RPMI7951 (cell line): ENCODE results near the gene GPR39. TPM values are rescaled to one million over a fixed set of nuclear protein-coding genes. Genes with fewer than 3 reads are reported as not detected.
A peak's percentile ranks its signal among the peaks of the same experiment; 100 is the strongest.
"Not testable (repeated sequence)": the region's sequence is repeated elsewhere in the genome, so short reads cannot be mapped to it uniquely, and the experiment has no call there.

Experiments
- DNase-seq: peaks from one replicate; pipeline ENCODE4 v3.0.0-alpha.2; 2012; ENCODE audit warnings: low read depth
- total RNA-seq: library from RNA; depleted of rRNA; stranded (reverse); fragments of >200 nt; shearing (Covaris generic); gene quantifications from 2 replicates; pipeline ENCODE4 v1.2.3, GENCODE V29; 2014; rRNA removed

GPR39 gene
- 36.0 and 39.9 TPM in 2 replicates for total RNA-seq

DNA sequence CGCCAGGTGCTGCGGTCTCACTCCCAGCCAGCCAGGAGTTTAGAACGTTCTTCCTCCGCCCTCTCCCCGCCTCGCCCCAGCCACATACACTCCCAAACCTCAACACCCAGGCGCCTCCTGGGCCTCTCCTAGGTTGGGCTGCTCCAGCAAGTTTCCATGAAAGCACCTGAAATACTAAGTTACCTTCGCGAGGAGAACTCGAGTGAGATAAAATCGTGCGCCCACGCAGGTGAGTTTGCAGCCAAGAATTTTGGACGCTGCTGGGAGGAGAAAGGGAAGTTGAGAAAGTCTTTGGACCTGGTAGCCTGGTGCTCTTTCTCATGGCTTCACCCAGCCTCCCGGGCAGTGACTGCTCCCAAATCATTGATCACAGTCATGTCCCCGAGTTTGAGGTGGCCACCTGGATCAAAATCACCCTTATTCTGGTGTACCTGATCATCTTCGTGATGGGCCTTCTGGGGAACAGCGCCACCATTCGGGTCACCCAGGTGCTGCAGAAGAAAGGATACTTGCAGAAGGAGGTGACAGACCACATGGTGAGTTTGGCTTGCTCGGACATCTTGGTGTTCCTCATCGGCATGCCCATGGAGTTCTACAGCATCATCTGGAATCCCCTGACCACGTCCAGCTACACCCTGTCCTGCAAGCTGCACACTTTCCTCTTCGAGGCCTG is at the start of gene GPR39:
Gene GPR39, plus strand, starts transcription at position 83 of the 673 bp plus-strand sequence.
- DNase-seq = no peak

DNA sequence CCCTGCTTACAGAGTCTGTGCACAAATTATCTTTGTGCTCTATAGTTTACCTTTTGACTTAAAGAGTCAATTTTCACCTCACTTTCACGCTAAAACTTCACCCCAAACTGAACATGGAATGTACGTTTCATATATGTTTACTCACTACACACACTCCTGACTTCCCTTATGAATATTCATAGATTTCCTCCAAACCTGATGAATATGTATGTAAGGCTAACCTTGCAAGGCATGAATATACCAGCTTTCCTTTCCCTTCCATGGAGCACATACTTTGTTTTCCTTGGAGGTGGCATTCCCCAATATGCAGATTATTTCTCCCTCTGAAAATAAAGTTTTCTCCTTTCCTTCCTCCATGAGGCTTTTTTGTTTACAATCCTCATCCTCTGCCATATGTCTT is 48.4 kb upstream of the GPR39 start:
- no peak for DNase-seq

DNA sequence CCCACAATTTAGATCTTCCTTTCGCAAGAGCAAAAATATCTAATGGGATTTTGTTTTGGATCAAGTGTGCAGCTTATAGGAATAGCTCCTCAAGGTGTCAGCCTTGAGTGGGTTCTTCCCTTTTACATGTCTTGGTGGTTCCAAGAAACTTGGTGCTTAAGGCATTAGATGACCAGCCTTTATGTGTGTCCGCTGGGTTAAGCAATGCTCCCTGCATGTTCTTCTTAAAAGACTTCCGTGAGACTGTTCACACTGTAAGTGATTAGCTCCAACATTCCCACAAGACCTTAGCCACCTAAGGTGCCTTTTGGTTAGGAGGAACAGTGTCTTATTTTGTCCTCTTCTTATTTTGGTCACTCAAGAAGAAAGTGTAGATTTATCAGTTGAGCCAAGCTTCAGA is 44.3 kb upstream of the GPR39 start:
- DNase-seq = no peak

DNA sequence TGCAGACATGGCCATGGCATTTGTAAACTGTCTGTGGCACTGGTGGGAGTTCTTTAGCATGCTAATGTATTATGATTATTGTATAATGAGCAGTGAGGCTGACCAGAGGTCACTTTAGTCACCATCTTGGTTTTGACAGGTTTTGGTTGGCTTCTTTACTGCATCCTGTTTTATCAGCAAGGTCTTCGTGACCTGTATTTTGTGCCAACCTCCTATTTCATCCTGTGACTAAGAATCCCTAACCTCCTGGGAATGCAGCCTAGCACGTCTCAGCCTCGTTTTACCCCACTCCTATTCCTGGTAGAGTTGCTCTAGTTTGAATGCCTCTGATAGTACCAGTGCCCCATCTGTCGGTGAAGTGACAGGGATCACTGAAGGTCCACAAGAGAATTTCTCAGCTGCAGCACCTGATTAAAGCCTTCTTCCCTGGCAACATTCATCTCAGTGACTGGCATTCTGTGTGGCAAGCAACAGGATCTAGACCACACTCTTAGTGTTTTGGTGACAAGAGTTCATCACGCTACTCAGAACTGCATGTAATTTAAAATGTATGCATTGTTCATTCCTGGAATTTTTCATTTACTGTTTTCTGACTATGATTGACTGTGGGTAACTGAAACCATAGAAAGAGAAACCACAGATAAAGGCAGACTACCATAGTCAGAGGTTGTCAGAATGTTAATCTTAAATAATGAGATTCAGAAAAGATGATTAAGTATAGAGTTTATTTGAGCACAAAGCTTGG is 43.0 kb upstream of the GPR39 start:
- no peak for DNase-seq

DNA sequence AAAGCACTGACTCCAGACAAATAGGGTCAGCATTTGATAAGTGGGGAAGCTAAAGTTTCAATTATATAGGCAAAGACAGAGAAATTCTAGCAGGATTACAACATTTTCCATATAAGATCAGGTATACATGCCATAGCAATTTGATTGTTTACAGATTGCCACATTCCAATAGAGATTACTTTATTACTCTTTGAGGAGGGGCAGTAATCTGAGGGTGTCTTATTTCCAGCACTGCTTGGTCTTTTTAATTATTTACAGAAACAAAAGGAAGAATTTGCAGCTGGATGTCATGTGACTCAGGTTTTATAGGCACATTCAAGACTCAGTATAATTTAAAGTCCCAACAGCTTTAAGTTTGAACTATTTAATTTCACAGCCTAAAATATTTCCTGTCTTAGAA is 42.5 kb upstream of the GPR39 start:
- DNase-seq = no peak

DNA sequence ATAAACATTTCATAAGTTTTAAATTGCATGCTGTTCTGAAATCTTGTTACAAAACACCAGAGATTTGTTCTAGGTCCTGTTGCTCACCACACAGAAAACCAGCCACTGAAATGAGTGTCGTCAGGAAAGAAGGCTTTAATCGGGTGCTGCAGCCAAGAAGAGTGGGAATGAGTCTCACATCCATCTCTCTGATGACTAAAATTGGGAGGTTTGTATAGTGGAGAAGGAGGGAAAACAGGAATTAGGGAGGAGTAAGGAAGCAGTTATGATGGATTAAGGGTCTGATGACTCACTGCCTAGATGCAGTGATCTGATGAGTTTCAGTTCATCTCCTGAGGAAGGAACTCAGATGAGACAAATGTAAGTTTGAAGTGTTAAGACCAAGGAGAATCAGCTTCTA is 42.1 kb upstream of the GPR39 start:
- DNase-seq = peak; percentile 81

DNA sequence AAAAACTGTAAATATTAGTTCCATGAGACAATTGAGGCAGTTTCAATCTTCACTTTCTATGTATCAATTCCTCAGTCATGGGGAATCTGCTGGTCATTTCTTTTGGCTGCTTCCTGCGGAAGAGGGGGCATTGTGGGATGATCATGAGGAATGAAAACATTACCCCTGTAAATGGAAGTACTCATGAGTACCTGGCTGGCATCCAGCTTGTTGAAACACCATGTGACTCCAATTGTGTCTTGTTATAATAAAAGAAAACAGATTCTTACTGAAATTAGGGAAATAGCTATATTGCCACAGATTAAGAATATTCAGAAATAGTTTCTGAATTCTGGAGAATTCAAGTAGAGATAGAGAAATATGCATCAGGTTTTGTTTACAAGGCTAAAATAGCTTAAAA is 41.6 kb upstream of the GPR39 start:
- peak; percentile 52 for DNase-seq

DNA sequence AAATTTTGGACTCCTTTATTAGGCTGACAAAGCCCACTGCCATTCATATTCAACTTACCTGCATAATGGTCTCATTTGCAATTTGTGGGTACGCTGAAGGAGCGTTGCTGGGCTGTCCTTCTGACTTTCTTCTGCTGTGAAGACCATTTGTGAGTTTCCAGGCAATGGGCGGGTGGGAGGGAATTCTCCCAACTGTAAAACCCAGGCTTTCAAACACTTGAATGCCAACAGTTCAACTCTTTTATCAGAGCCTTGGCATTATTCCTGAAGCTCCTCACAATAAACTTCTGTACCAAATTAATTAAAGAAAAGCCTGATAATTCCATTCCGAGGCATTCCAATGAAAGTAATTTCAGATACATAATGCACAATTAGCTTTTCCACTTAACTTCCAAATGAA is 35.2 kb upstream of the GPR39 start:
- DNase-seq = no peak

DNA sequence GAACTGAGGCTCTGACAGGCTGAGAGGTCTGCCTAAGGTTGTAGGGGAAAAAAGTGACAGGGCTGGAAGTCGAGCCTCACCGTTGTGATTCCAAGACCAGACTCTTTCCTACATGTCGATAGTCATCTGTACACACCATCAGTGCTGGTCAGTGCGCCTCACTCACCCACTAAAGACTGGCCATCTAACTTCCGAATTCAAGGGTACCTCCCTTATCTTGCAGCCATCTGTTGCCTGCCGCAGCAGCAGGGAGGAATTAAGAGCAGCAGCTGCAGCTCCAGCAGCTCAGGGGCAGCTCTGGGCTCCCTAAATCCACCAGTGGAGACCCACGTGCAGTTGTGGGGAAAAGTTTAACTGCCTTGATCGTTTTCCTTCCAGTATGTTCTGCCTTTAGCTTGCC is 32.6 kb upstream of the GPR39 start:
- peak; percentile 29 for DNase-seq

DNA sequence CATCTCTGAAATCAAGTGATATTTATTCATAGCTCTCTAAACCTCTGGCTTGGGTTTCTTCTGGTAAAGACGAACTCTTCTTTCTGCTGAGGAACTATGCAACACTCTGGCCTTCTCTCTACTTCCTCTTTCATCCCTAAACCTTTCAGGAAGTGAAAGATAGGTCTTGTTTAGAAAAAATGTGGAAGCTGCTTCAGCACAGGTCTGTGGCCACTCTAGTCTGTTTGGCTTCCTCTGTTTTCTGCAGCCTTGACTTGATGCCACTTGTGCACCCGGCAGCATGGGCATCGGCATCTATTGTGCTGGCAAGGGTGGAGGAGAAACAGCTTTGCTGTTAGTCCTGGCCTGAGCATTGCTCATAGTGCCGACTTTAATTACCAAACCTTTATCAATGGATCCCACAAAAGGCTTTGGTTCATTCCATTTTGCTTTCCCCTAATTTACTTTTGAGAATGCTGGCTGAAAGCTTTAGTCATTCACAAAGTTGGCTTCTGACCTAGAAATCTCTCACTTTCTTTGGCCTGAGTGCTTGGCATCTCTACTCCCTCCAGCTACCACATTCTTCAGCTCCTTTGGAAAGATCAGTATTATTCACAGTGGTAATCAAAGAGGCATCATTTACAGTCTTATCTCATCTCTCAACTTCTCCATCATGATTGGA is 32.0 kb upstream of the GPR39 start:
- DNase-seq = no peak

DNA sequence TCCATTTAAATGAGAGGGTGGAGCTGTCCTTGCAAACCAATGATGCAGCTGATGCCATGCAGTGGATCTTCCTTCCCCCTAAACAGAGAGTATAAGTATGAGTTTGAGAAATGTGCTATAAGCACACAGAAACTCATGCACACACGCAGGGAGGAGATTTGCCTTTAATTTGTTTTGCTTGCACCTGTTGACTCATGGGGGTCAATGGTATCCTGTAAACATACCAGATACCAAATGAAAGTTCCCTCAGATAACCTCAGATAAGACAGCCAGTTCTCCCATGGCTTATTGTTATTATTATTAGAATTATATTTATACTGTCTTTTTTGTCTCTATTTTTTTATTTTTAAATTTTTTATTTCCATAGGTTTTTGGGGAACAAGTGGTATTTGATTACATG is 29.5 kb upstream of the GPR39 start:
- DNase-seq = no peak

DNA sequence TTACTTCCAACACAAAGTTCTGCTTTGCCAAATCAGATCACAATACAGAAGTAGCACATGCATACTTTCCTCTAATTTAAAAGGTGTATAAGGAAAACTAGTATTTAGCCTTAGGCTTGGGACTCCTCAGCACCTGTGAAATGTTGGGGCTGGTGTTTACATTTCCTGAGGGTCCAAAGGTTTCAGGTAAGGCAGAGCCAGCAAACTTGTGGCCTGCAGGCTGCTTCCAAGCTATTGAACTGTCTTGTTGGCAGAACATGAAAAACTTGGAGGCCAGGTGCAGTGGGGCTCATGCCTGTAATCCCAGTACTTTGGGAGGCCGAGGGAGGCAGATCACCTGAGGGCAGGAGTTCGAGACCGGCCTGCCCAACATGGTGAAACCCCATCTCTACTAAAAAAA is 26.5 kb upstream of the GPR39 start:
- DNase-seq = no peak

DNA sequence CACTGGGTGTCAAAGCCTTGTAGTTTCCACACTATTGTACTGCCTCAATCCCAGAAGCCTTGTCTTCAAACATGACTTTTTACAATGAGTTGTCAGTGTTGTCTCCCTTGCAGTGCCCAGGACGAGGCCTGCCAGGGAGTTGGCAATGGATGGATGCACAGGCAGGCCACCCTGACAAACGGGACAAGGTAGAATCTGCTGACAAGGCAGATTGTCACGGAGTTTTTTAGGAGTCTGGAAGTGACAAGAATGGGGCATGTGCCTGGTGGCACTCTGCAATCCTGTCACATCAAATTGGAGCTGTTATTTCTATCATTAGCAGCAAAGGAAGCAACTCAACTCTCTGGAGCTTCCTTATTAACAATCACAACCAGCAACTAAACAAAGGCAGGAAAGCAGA is 25.2 kb upstream of the GPR39 start:
- DNase-seq = no peak

DNA sequence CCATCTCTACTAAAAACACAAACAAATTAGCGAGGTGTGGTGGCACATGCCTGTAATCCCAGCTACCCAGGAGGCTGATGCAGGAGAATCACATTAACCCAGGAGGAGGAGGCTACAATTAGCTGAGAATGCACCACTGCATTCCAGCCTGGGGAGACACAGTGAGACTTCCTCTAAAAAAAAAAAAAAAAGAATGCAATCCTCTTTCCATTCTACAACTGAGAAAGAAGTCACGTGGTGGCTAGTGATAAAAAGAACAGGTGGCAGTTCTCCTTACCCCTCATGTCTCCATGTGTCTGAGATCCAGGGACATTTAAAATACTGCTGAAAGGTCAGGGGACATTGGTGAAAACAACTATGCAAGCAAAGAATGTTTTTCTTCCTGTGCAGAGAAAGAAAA is 24.4 kb upstream of the GPR39 start:
- DNase-seq = no peak

DNA sequence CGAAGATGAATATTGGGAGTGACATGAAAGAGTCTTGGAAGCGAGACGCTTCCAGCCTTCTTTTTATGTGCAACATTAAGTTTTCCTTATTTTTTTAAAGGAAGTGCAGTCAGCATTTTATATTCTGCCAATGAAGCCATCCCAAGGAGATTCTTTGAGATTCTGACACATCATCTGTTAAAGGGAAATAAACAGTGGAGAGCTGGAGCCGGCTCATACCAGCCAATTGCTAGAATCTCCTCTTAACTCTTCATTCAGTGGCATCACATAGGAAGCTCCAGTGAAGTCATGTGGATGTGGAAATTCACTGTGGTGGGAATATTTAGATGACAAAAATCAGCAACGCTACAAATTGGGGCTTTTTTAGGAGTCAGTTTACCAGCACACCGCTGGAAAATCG is 23.7 kb upstream of the GPR39 start:
- DNase-seq = no peak

DNA sequence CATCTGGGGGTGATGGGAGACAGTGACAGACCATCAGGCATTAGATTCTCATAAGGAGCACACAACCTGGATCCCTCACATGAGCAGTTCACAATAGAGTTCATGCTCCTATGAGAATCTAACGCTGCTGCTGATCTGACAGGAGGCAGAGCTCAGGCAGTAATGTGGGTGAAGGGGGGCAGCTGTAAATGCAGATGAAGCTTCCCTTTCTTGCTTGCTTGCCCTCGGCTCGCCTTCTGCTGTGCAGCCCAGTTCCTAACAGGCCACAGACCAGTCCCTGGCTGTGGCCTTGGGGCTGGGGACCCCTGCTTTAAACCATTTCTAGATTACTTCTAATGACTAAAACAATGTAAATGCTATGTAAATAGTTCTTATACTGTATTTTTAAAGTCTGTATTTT is 19.6 kb upstream of the GPR39 start:
- DNase-seq = not testable (repeated sequence)

DNA sequence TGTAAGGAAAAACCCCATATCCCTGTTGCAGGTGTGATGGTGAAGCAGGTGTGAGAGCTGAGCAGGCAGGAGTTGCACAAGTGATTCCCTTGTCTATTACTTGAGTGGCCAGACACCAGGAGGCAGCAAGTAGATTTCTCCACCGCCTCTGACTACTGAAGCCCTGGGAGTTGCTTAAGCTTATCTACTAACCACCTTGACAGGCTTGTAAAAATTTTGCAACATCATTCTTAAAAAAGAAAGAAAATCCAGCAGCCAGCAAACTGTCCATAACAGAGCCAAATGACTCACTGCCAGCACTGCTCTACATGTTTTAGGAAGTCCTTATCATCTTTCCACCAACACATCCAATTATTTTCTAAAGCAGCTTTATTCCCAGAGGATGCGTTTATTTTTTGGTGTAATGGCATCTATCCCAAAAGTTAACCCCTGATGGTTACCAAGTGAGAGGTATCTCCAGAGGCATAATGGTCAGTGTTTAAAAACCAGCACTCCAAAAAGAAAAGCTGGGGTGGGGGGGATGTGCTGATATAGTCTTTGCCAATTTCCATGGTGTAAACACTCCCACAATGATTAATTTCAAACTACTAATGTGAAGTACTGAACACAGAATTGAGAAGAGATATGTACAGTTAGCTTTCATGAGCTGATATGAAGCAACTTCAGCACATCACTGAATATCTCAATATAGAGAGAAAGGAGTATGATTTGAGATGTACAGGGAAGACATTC is 16.3 kb upstream of the GPR39 start:
- peak; percentile 88 for DNase-seq

DNA sequence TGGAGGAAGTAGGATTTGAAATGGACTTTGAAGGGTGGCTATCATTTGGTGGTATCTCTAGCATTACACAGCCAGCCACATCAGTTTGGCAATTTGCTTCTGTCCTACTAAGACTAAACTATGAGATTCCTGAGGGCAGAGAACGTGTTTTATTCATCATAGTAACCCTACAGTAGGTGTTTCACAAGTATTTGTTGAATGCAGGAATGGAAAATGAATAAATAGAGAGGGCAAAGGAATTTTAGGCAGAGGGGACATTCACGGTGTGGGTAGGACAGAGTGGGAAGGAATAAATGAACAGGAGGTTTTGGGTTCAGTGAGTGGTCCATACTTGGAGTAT is 15.7 kb upstream of the GPR39 start:
- DNase-seq = no peak

DNA sequence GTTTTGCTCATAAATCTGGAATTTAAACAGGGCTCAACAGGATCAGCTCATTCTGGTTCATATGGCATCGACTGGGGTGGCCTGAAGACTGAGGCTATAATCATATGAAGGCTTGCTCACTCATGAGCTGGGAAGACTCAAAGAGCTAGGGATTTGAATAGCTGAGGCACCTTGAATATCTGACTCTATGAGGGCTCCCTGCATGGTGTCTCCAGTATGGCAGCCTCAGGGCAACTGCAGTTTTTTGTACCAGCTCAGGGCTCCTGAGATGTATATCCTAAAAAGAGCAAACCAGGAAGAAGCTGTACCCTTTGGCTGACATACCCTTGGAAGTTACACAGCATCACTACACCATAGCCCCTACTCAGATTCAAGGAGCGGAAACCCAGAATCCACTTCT is 15.3 kb upstream of the GPR39 start:
- DNase-seq = no peak

DNA sequence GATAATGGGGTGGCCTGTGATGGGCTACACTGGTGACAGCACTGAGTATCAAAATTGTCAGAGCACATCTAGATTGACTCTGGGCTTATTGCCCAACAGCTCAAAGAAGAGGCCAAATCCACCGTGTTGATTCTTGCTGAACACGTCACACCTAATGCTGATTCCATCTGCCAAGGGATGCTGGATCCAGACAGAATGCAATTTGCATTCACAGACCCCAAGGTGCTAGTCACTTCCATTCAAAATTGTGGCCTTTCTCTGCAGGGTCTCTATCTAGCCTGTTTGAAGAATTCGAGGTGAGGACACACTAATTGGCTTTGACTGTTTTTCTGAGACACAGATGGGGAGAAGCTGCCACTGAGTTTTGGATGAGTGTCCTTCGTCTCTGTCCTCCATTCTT is 13.5 kb upstream of the GPR39 start:
- DNase-seq = no peak

DNA sequence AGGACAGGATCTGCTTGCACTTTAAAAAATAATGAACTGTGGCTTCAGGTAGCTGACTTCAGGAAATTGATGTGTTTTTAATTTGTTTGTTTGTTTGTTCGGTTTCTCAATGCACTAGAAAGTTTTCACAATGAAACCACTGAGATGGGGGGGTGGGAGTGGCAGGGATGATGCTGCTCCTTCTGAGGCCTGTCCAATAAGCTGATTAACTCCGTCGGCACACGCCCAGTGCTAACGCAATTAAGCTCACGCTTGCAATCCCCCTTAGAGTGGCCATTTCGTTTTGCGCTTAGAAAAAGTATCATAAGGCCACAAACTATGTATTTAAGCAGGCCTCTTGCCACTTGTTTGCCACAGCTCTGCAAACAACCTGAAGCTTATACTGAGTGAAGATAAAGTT is 12.5 kb upstream of the GPR39 start:
- no peak for DNase-seq

DNA sequence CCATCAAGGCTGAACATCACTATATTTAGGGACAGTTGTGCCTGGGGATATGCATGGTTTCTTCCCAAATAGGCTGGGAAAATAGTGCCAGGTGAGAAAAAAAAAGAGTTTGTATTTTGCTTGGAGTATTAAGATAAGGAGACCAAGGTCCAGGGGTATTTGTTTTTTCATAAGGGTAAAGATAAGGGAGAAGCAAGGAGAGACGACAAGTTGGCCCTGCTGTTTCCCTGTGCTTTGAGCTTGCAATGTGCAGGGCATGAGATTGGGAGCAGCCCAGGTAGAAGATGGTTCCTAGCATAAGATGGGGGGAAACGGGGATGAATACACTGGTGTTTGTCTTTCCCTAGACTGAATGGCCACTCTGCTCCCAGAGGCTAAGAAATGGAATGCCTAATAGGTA is 8.8 kb upstream of the GPR39 start:
- DNase-seq = no peak

DNA sequence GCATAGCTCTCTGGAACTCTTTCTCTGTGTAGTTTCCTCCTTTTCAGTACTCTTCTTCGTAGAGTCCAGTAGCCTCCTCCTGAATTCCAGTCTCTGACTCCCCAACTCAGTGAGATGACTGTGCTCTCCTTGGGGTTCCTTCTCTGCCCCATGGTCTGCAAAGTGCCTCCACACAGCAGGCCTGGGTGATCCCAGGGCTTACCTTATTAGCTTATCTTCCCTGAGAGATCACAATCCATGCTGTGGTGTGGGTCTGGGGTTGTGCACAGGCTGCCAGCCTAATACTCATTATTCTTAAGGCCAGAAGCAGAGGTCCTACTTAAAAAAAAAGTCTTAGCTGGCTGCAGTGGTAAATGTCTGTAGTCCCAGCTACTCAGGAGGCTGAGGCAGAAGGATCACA is 4.6 kb upstream of the GPR39 start:
- no peak for DNase-seq
